ENCODE results near the gene HMGCLL1.

The HMGCLL1 gene

DNA sequence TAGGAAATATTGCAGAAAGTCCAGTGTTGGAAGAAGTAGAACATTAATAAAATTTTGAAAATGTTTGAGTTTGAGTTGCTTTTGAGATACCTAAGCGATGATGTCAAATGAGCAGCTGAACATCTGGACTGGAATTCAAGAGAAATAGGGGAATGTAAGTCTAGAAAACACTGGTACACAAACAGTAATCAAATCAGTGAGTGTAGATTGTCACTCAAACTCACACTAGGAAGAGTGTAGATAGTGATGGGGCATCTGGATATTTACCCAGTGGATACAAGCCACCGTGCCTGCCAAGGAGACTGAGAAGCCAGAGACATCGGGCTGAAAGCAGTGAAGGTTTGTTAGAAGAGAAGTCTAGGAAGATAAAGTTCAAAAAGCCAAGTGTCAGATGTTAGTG, 2.2 kb downstream of the HMGCLL1 start:
- DNase-seq (ENCODE audit: low read depth, low spot score) = no peak
- no peaks in the 10 kb centered on the region; the same call in 1 of the 2 replicates for H3K9me3 ChIP-seq (ENCODE audit: low read depth, low read length)
- no peak overlapping the region for H3K27ac ChIP-seq
- H3K36me3 ChIP-seq (ENCODE audit: insufficient read depth, low read length) = no peaks in the 10 kb centered on the region
- H3K9ac ChIP-seq (ENCODE audit: insufficient read length) = no peak overlapping the region
- no peak for TF ChIP-seq POLR2AphosphoS5 (IDR thresholded peaks at IDR 0.05; ENCODE audit: borderline replicate concordance, low read depth, low read length)
- TF ChIP-seq EZH2 (IDR thresholded peaks at IDR 0.05) = no peak
- no peak for TF ChIP-seq FOXP2 (optimal IDR thresholded peaks at IDR 0.05; ENCODE audit: control extremely low read depth, extremely low read length, insufficient read depth)
- H3K4me3 ChIP-seq = no peak overlapping the region

DNA sequence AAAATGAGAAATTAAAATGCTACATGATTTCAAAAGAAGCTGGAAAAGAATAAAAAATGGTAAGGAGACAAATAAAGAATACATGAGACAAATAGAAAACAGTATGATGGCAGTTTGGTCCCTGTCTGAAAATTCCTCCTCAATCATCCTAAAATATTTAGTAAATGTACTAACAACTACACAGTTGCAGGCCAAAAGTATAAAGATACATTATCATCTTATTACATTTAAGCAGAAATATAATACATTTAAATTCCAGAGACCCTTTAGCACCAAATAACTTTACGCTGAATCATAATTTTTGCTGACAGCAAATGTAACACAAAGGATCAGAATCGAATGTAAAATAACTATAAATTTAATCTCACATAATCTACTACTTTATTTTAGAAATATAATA, 4.4 kb downstream of the HMGCLL1 start:
- Histone ChIP-seq H3K4me3 (no peak overlapping the region), H3K9ac (ENCODE audit: insufficient read length) (no peak overlapping the region), H3K9me3 (ENCODE audit: low read depth, low read length) (no peaks in the 10 kb centered on the region; the same call in 1 of the 2 replicates), H3K27ac (no peak overlapping the region), H3K36me3 (ENCODE audit: insufficient read depth, low read length) (no peaks in the 10 kb centered on the region)
- no peak for TF ChIP-seq FOXP2 (optimal IDR thresholded peaks at IDR 0.05; ENCODE audit: control extremely low read depth, extremely low read length, insufficient read depth)
- TF ChIP-seq EZH2 (IDR thresholded peaks at IDR 0.05) = no peak
- TF ChIP-seq POLR2AphosphoS5 (IDR thresholded peaks at IDR 0.05; ENCODE audit: borderline replicate concordance, low read depth, low read length) = no peak
- DNase-seq (ENCODE audit: low read depth, low spot score) = no peak

DNA sequence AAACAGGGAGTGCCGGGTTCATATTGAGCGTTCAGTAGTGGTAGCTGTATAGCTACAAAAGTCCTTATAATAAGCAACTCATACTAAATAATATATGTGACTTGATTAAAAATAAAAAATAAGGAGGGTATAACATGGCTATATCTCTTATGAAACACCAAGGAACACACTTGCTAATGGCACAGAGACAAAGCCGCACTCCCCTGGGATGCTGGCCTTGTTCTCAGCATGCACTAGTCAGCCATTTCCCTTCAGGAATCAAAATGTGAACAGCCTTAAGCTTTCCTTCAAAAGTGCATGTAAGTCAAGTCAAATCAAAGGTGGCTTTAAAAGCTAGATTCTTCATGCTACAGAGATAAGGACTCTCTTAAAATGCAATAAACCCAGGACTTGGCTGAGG, 9.4 kb downstream of the HMGCLL1 start:
- no peak overlapping the region for H3K27ac ChIP-seq
- no peaks in the 10 kb centered on the region for H3K36me3 ChIP-seq (ENCODE audit: insufficient read depth, low read length)
- DNase-seq (ENCODE audit: low read depth, low spot score) = no peak
- no peak overlapping the region for H3K9ac ChIP-seq (ENCODE audit: insufficient read length)
- TF ChIP-seq EZH2 (IDR thresholded peaks at IDR 0.05) (no peak), FOXP2 (optimal IDR thresholded peaks at IDR 0.05; ENCODE audit: control extremely low read depth, extremely low read length, insufficient read depth) (no peak), POLR2AphosphoS5 (IDR thresholded peaks at IDR 0.05; ENCODE audit: borderline replicate concordance, low read depth, low read length) (no peak)
- H3K9me3 ChIP-seq (ENCODE audit: low read depth, low read length) = no peaks in the 10 kb centered on the region; the same call in 1 of the 2 replicates
- no peak overlapping the region for H3K4me3 ChIP-seq

DNA sequence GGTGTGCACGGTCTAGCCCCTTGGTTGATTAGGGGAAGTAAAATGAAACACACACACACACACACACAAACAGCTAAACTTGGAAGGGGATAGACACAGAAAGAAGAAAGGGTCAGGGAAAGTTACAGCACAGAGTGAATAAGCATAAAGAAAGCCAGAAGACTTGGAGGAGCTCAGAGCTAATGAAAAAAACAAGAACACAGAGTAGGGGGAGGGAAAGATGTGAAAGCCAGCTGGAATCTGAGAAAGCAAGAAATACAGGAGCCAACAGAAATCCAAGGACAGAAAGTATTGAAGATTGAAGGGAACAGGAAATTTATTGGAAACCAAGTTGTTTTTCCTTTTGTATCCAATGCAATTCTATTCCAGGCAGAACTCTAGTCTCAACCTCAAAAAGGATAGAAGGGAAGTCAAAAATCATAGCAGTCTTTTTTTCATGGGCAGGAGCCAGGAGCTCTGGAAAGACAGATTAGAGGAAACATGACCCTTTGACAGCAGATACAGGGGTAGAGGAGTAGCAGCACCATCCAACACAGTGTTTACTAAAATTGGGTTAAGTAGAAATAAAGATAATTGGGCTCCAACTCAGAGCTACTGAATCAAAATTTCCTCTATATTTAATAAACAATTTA, 10.1 kb downstream of the HMGCLL1 start:
- H3K4me3 ChIP-seq = no peak overlapping the region
- H3K27ac ChIP-seq = peak overlapping the region; percentile 17; the same call in 1 of the 2 replicates
- no peaks in the 10 kb centered on the region for H3K36me3 ChIP-seq (ENCODE audit: insufficient read depth, low read length)
- no peak for TF ChIP-seq EZH2 (IDR thresholded peaks at IDR 0.05)
- TF ChIP-seq FOXP2 (optimal IDR thresholded peaks at IDR 0.05; ENCODE audit: control extremely low read depth, extremely low read length, insufficient read depth) = no peak
- no peak for TF ChIP-seq POLR2AphosphoS5 (IDR thresholded peaks at IDR 0.05; ENCODE audit: borderline replicate concordance, low read depth, low read length)
- no peak for DNase-seq (ENCODE audit: low read depth, low spot score)
- H3K9me3 ChIP-seq (ENCODE audit: low read depth, low read length) = no peaks in the 10 kb centered on the region; the same call in 1 of the 2 replicates
- H3K9ac ChIP-seq (ENCODE audit: insufficient read length) = no peak overlapping the region

DNA sequence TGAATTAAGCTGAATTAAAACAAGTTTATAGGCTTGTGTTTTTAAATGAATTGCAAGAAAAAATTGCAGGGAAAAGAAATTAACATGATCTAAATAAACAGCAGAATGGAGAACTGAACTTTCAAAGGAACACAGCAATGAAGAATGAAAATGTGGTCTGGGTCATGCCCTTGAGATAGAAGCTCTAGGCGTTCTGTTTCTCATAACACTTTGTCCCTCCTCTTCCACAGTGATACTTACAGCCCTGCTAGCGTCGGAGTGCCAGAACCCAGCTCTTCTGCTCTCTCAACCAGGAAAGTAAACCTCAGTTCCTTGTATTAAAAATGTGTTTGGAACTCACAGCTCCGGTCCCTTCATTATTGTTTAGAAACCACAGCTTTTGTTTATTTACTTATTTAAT, 11.4 kb downstream of the HMGCLL1 start:
- no peaks in the 10 kb centered on the region for H3K36me3 ChIP-seq (ENCODE audit: insufficient read depth, low read length)
- no peak for DNase-seq (ENCODE audit: low read depth, low spot score)
- no peak overlapping the region for H3K9ac ChIP-seq (ENCODE audit: insufficient read length)
- H3K27ac ChIP-seq = no peak overlapping the region
- TF ChIP-seq POLR2AphosphoS5 (IDR thresholded peaks at IDR 0.05; ENCODE audit: borderline replicate concordance, low read depth, low read length) (no peak), FOXP2 (optimal IDR thresholded peaks at IDR 0.05; ENCODE audit: control extremely low read depth, extremely low read length, insufficient read depth) (no peak), EZH2 (IDR thresholded peaks at IDR 0.05) (no peak)
- no peak overlapping the region for H3K4me3 ChIP-seq
- no peaks in the 10 kb centered on the region for H3K9me3 ChIP-seq (ENCODE audit: low read depth, low read length)

DNA sequence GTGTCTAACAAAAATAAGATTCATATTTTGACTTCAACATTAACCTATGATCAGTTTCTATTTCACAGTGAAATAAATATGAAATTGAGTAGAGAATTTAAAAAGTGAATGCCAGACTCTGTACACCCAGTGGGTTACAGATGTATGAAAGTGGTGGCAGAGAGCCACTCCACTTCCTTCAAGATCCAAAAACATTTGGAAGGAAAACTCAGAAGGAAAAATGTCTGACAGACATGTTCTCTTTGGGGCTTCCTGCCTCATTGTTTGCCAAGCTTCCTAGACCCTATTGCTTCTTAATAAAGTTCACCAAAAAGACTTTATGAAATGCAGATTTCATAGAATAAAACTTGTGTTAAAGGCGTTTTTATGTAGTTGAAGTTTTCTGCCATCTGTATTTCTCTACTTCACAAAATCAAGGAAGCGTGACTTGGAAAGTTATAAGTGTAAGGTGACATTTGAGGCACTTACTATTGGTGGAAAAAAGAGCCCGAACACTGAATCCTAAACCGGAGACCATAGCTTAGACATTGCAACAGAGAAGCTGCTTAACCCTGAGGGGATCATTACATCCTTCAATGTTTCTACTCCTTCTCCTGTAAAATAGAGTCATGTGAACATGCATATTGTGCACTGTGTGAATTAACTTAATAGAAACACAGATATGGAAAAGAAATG, 12.8 kb downstream of the HMGCLL1 start:
- Histone ChIP-seq H3K27ac (peak overlapping the region; percentile 77), H3K9me3 (ENCODE audit: low read depth, low read length) (no peaks in the 10 kb centered on the region), H3K36me3 (ENCODE audit: insufficient read depth, low read length) (no peaks in the 10 kb centered on the region), H3K9ac (ENCODE audit: insufficient read length) (no peak overlapping the region), H3K4me3 (peak overlapping the region; percentile 1; the same call in 1 of the 2 replicates)
- peak; percentile 22 for DNase-seq (ENCODE audit: low read depth, low spot score)
- TF ChIP-seq FOXP2 (optimal IDR thresholded peaks at IDR 0.05; ENCODE audit: control extremely low read depth, extremely low read length, insufficient read depth) (no peak), POLR2AphosphoS5 (IDR thresholded peaks at IDR 0.05; ENCODE audit: borderline replicate concordance, low read depth, low read length) (no peak), EZH2 (IDR thresholded peaks at IDR 0.05) (no peak)

DNA sequence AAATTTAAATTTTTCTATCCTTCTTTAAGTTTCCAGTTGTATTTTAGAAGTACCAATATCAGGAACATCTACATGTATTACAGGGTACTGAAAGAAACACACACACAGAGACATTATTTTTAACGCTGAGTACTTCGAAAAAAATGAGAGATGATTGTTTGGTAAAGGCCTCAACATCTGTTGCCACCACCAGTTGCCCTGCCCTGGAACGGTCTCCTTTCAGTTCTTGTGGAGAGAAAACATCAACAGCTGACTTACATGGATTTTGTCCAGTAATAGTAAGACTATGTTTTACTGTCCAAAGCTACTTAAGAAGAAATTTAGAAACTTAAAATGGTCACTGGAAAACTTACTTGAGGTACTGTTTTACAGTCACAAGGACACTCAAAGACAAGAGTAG, 16.7 kb downstream of the HMGCLL1 start:
- Histone ChIP-seq H3K27ac (no peak overlapping the region), H3K36me3 (ENCODE audit: insufficient read depth, low read length) (no peaks in the 10 kb centered on the region), H3K9ac (ENCODE audit: insufficient read length) (no peak overlapping the region), H3K9me3 (ENCODE audit: low read depth, low read length) (no peaks in the 10 kb centered on the region), H3K4me3 (no peak overlapping the region)
- DNase-seq (ENCODE audit: low read depth, low spot score) = no peak
- TF ChIP-seq POLR2AphosphoS5 (IDR thresholded peaks at IDR 0.05; ENCODE audit: borderline replicate concordance, low read depth, low read length) (no peak), FOXP2 (optimal IDR thresholded peaks at IDR 0.05; ENCODE audit: control extremely low read depth, extremely low read length, insufficient read depth) (no peak), EZH2 (IDR thresholded peaks at IDR 0.05) (no peak)

DNA sequence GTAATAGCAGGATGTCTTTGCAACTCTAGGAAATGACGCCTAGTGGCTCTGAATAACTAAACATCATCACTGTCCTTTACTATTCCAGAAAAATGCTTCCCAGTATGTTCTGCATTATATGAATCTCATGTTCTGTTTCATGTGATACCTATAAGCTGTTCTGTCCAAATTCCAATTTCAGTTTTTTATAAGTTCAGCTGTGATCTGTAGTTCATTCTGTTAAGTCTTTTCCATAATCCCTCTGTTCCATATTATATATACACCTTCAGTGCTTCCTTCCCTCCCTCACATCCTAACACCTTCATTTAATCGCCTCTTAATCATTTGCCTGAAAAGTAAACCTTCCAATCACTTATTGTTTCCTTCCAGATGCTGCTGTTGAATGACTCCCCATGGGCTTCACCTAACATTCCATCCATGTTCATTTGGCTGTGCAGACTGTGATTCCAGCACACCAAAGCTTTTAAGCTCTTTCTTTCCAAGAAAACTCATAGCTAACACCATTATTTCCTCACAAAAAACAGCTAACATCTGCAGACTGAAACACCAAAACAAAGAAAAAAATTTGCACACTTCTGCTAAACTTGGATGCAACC, 18.6 kb downstream of the HMGCLL1 start:
- H3K9ac ChIP-seq (ENCODE audit: insufficient read length) = no peak overlapping the region
- H3K27ac ChIP-seq = no peak overlapping the region

More for the DNA sequence above, 18.6 kb downstream of the HMGCLL1 start:
- Histone ChIP-seq H3K4me3 (no peak overlapping the region), H3K9me3 (ENCODE audit: low read depth, low read length) (no peaks in the 10 kb centered on the region), H3K36me3 (ENCODE audit: insufficient read depth, low read length) (no peaks in the 10 kb centered on the region)
- no peak for DNase-seq (ENCODE audit: low read depth, low spot score)
- TF ChIP-seq POLR2AphosphoS5 (IDR thresholded peaks at IDR 0.05; ENCODE audit: borderline replicate concordance, low read depth, low read length) (no peak), FOXP2 (optimal IDR thresholded peaks at IDR 0.05; ENCODE audit: control extremely low read depth, extremely low read length, insufficient read depth) (no peak), EZH2 (IDR thresholded peaks at IDR 0.05) (no peak)

Data from SK-N-MC (cell line).